DND-41 (cell line): Measurements from ENCODE around the gene NTN5.

Source experiments
- ATAC-seq: fragments of 200-7000 bp; cut with Tn5 transposase; 3 replicates; pipeline ENCODE4 v1.9.1; 2021; ENCODE audit warnings: low read depth; ENCODE audit not compliant: insufficient read depth
- DNase-seq: peaks from one replicate; pipeline ENCODE4 v3.0.0-alpha.2; 2020
- H2AFZ ChIP-seq: 2 replicates; pipeline ENCODE4 v1.6.0; 2012; ENCODE audit warnings: low read depth, low read length
- H3K27ac ChIP-seq: 2 replicates; pipeline ENCODE4 v1.5.1; 2012; ENCODE audit warnings: low read length, inconsistent platforms
- H3K27me3 ChIP-seq: fragments of 200-600 bp; sonication (generic); 2 replicates; pipeline ENCODE4 v1.6.0; 2012; ENCODE audit warnings: low read length, mild to moderate bottlenecking, inconsistent platforms; ENCODE audit not compliant: insufficient read depth, poor library complexity
- H3K36me3 ChIP-seq: 2 replicates; pipeline ENCODE4 v1.5.1; 2012; ENCODE audit warnings: low read length, inconsistent platforms; ENCODE audit not compliant: insufficient read depth
- H3K4me1 ChIP-seq: 2 replicates; pipeline ENCODE4 v1.5.1; 2012; ENCODE audit warnings: mild to moderate bottlenecking, low read length; ENCODE audit not compliant: insufficient read depth
- H3K4me2 ChIP-seq: 2 replicates; pipeline ENCODE4 v1.6.0; 2012; ENCODE audit warnings: mild to moderate bottlenecking, moderate library complexity, low read length, inconsistent platforms; ENCODE audit not compliant: insufficient read depth
- H3K4me3 ChIP-seq, 2 experiments: fragments of 200-600 bp in 1 of 2; shearing (Covaris generic) in 1 of 2; 2 replicates each; pipeline ENCODE4 v1.5.1; 2012 to 2016; ENCODE audit warnings: inconsistent platforms in 2 of 2, low read length in 2 of 2, mild to moderate bottlenecking in 2 of 2, low read depth in 1 of 2, moderate library complexity in 1 of 2
- H3K79me2 ChIP-seq: 2 replicates; pipeline ENCODE4 v1.6.0; 2012; ENCODE audit warnings: low read length, inconsistent platforms; ENCODE audit not compliant: insufficient read depth
- H3K9ac ChIP-seq: 2 replicates; pipeline ENCODE4 v1.6.0; 2012; ENCODE audit warnings: low read depth, mild to moderate bottlenecking, inconsistent platforms, low read length, moderate library complexity
- H3K9me3 ChIP-seq: 2 replicates; pipeline ENCODE4 v1.5.1; 2012; ENCODE audit warnings: low read length, moderate library complexity, mild to moderate bottlenecking, inconsistent platforms; ENCODE audit not compliant: insufficient read depth, severe bottlenecking
- H4K20me1 ChIP-seq: 2 replicates; pipeline ENCODE4 v1.6.0; 2012; ENCODE audit warnings: low read length; ENCODE audit not compliant: insufficient read depth
- CTCF ChIP-seq: IDR thresholded peaks from 2 replicates; pipeline ENCODE4 v1.5.1; 2012; ENCODE audit warnings: borderline replicate concordance, low read length, moderate library complexity, mild to moderate bottlenecking; ENCODE audit not compliant: poor library complexity, severe bottlenecking; ENCODE audit errors: extremely low read depth
- EZH2 ChIP-seq: IDR thresholded peaks from 3 replicates; pipeline ENCODE4 v1.6.1; 2012; ENCODE audit warnings: borderline replicate concordance, low read depth, mild to moderate bottlenecking, moderate library complexity, low read length, inconsistent platforms; ENCODE audit not compliant: severe bottlenecking

The NTN5 gene

GRCh38 chr19:48616491-48617056, 56.2 kb downstream of the NTN5 start:
- peak overlapping the region in 1 of 2 experiments; percentile 77; a peak in 1 of 4 replicates for H3K4me3 ChIP-seq
- H3K4me1 ChIP-seq, result peaks cover 40% of the 10 kb centered on the region
- H3K79me2 ChIP-seq, result peaks cover 53% of the 10 kb centered on the region
- no peaks in the 10 kb centered on the region for H3K27me3 ChIP-seq
- no peak overlapping the region for H2AFZ ChIP-seq
- peaks cover 50% of the 10 kb centered on the region for H4K20me1 ChIP-seq
- H3K9me3 ChIP-seq, result no peaks in the 10 kb centered on the region
- no peak for ATAC-seq
- H3K4me2 ChIP-seq, result peak overlapping the region; percentile 87
- TF ChIP-seq EZH2 (no peak), CTCF (no peak)
- H3K36me3 ChIP-seq, result peaks cover 45% of the 10 kb centered on the region
- no peak overlapping the region for H3K27ac ChIP-seq
- no peak for DNase-seq
- H3K9ac ChIP-seq, result peak overlapping the region; percentile 91; the same call in 1 of the 2 replicates

- ATAC-seq (no peak), DNase-seq (no peak)
- Histone ChIP-seq H3K79me2 (peaks cover 51% of the 10 kb centered on the region), H4K20me1 (peaks cover 50% of the 10 kb centered on the region), H3K36me3 (peaks cover 41% of the 10 kb centered on the region), H3K27ac (no peak overlapping the region), H3K27me3 (no peaks in the 10 kb centered on the region), H2AFZ (no peak overlapping the region), H3K9ac (peak overlapping the region; percentile 91; the same call in 1 of the 2 replicates), H3K9me3 (no peaks in the 10 kb centered on the region), H3K4me2 (peak overlapping the region; percentile 87; the same call in 1 of the 2 replicates), H3K4me3 (no peak overlapping the region), H3K4me1 (peaks cover 36% of the 10 kb centered on the region)
- TF ChIP-seq CTCF (no peak), EZH2 (no peak)
Measured at GRCh38 chr19:48616041-48616436, 56.8 kb downstream of the NTN5 start.

DNA sequence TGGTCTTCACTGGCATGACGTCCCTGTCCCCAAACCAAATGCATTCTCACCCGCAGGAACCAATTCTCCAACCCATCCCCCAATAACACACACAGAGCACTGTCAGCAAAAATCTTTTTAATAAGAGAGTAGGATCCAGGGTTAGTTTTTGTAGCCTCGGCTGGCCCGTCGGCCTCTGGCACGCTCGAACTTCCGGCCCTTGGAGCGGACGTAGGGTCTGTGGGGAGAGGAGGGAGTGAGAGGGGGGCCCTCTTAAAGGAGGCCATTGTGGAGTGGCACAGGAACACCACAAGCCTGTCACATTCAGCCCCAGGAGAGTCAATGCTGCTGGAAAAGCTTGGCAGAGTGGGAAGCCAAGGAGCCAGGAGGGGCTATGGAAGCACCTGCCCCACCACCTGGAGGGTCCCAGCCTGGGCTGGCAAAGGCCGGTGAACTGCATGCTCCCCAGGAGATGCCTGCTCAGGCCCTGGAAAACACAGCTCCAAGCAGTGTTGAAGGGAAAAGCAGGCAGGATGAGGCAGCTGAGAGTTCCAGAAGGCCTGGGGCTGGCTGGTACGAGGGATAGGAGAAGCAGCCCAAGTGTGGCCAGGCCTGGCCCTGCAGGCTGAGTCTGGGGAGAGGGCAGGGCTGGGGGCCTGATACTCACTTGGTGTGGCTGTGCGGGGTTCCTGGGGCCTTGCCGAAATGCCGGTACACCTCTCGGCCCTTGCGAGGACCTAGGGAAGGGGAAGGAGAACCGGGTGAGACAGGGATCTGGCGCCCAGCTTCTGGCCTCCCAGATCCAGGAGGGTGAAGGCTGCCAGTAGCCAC, 57.4 kb downstream of the NTN5 start:
- TF ChIP-seq CTCF (no peak), EZH2 (no peak)
- no peaks in the 10 kb centered on the region for H3K27me3 ChIP-seq
- ATAC-seq, result no peak
- peaks cover 41% of the 10 kb centered on the region for H3K36me3 ChIP-seq
- H3K4me3 ChIP-seq, result no peak overlapping the region
- no peak overlapping the region for H3K27ac ChIP-seq
- peaks cover 50% of the 10 kb centered on the region for H4K20me1 ChIP-seq
- peaks cover 32% of the 10 kb centered on the region for H3K4me1 ChIP-seq
- no peaks in the 10 kb centered on the region for H3K9me3 ChIP-seq
- H2AFZ ChIP-seq, result no peak overlapping the region
- no peak overlapping the region for H3K4me2 ChIP-seq
- no peak for DNase-seq
- no peak overlapping the region for H3K9ac ChIP-seq
- peaks cover 47% of the 10 kb centered on the region for H3K79me2 ChIP-seq
